SU-DHL-6 (cell line): Measurements from ENCODE around the gene NCAPD3.

Experiments
- EZH2phosphoT487 ChIP-seq: fragments of 200-600 bp; sonication (generic), shearing (Covaris generic); conservative IDR thresholded peaks from 2 replicates; pipeline ENCODE4 v1.6.1; 2018; ENCODE audit warnings: mild to moderate bottlenecking, antibody characterized with exemption, low read length, moderate library complexity, mixed read lengths
- TF ChIP-seq, protein P1 (sequence below): fragments of 200-600 bp; sonication (generic); IDR thresholded peaks from one replicate; pipeline ENCODE4 v1.5.1; 2017; ENCODE audit warnings: antibody characterized with exemption, mild to moderate bottlenecking, low read length, moderate library complexity; ENCODE audit not compliant: insufficient read depth, poor library complexity, severe bottlenecking

DNA sequence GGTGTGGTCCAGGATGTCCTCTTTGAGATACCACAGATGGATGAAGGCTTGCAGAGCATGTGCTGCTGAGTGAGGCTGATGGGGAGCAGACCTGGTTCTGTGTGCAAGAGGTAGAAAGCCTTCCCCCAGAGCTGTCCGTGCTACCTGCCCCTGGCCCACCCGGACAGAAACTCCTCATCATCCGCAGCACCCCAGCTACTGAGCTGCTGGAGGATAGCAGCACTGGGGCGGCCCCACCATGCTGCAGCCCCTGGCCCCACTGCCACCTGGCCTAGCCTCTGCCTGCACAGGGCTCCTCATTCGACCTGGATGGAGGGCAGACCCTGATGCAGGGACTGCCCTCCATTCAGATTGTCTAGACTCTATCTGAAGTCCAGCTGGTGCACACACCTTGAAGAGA, 50.5 kb downstream of the NCAPD3 start:
- TF ChIP-seq, protein P1, sequence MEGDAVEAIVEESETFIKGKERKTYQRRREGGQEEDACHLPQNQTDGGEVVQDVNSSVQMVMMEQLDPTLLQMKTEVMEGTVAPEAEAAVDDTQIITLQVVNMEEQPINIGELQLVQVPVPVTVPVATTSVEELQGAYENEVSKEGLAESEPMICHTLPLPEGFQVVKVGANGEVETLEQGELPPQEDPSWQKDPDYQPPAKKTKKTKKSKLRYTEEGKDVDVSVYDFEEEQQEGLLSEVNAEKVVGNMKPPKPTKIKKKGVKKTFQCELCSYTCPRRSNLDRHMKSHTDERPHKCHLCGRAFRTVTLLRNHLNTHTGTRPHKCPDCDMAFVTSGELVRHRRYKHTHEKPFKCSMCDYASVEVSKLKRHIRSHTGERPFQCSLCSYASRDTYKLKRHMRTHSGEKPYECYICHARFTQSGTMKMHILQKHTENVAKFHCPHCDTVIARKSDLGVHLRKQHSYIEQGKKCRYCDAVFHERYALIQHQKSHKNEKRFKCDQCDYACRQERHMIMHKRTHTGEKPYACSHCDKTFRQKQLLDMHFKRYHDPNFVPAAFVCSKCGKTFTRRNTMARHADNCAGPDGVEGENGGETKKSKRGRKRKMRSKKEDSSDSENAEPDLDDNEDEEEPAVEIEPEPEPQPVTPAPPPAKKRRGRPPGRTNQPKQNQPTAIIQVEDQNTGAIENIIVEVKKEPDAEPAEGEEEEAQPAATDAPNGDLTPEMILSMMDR = no peak
- no peak for TF ChIP-seq EZH2phosphoT487
